IPS-20b (cell line): ENCODE data around the gene TCF12.

Source experiments
- H3K27ac ChIP-seq: one replicate; pipeline ENCODE4 v1.5.1; 2013; ENCODE audit warnings: low read length
- H3K27me3 ChIP-seq: 2 replicates; pipeline ENCODE4 v1.6.1; 2013; ENCODE audit warnings: mild to moderate bottlenecking, low read length, inconsistent platforms; ENCODE audit not compliant: insufficient read depth
- H3K36me3 ChIP-seq: 2 replicates; pipeline ENCODE4 v1.6.1; 2013; ENCODE audit warnings: low read depth, mild to moderate bottlenecking, inconsistent platforms, low read length, moderate library complexity; ENCODE audit not compliant: insufficient read depth
- H3K4me1 ChIP-seq: 2 replicates; pipeline ENCODE4 v1.6.1; 2013; ENCODE audit warnings: mild to moderate bottlenecking, control low read depth, inconsistent platforms, low read length, moderate library complexity; ENCODE audit not compliant: insufficient read depth
- H3K4me3 ChIP-seq: 2 replicates; pipeline ENCODE4 v1.5.1; 2013; ENCODE audit warnings: mild to moderate bottlenecking, low read length, inconsistent platforms
- H3K9ac ChIP-seq: 2 replicates; pipeline ENCODE4 v1.6.1; 2013; ENCODE audit warnings: low read depth, mild to moderate bottlenecking, inconsistent platforms, low read length, moderate library complexity
- H3K9me3 ChIP-seq: 2 replicates; pipeline ENCODE4 v1.6.1; 2013; ENCODE audit warnings: mild to moderate bottlenecking, low read depth, low read length, inconsistent platforms; ENCODE audit not compliant: insufficient read depth

The TCF12 gene

GRCh38 chr15:57134071-57134605, 215.7 kb downstream of the TCF12 start:
- Histone ChIP-seq H3K9me3 (no peaks in the 10 kb centered on the region), H3K27ac (no peak overlapping the region), H3K9ac (no peak overlapping the region), H3K4me1 (peaks cover 43% of the 10 kb centered on the region), H3K4me3 (no peak overlapping the region), H3K36me3 (no peaks in the 10 kb centered on the region), H3K27me3 (no peaks in the 10 kb centered on the region)

DNA sequence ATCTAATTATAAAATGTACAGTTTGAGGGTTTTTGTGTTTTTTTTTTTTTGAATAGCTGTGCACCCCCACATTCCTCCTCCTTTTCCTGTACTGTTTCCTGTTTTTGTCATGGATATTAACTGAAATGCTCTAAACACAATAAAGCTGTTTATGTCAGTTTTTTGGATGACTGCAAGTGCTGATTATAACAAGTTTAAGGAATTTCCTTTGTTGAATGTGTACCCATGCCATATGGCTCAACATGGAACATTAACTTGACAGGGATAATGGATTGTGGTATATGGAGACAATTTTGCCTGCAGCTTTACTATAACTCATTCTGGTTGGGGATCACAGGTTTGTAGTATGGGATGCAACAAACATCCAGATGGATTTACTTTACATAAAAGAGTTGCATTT, 216.4 kb downstream of the TCF12 start:
- Histone ChIP-seq H3K4me1 (peaks cover 37% of the 10 kb centered on the region), H3K36me3 (no peaks in the 10 kb centered on the region), H3K27ac (peak overlapping the region; percentile 34), H3K27me3 (no peaks in the 10 kb centered on the region), H3K9ac (peak overlapping the region; percentile 38), H3K9me3 (no peaks in the 10 kb centered on the region), H3K4me3 (peak overlapping the region; percentile 29; the same call in 1 of the 2 replicates)

DNA sequence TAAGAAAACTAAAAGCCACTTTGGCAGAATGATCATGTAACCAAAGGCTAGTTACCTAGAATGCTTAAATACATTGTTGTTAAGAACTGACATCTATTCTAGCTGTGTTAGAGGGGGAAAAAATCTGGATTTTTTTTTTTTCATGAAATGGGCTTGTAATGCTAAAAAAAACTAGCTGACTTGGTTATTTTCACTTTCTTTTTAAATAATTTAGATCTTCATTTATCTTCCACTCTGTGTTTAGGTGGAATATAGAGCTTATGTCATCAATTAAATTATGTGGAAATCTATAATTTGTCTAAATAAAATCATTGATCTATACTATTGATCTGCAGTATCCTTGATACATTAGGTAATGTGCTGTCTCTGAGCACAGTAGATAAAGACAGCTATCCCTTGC, 217.4 kb downstream of the TCF12 start:
- Histone ChIP-seq H3K4me1 (peaks cover 31% of the 10 kb centered on the region), H3K9ac (no peak overlapping the region), H3K36me3 (no peaks in the 10 kb centered on the region), H3K27me3 (no peaks in the 10 kb centered on the region), H3K4me3 (no peak overlapping the region), H3K27ac (no peak overlapping the region), H3K9me3 (no peaks in the 10 kb centered on the region)

DNA sequence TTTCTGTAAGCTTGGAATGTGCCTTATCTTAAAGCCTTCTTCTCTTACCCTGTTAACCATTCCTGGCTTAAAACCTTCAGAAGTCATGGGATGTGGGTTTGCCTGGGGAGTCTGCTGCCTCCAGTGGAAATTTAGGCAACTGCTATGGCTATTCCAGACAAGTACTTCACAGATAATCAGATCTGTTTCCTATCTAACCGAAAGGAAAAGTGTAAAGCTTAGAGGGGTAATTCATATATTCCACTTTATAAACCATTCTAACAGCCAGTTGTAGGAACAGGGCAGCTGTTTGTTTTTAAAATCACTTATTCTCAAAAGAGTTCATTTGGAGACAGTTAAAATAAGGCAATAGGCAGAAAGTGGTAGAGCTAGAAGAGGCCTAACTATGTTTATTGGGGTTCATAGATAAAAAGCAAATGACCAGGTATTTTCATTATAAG, 219.9 kb downstream of the TCF12 start:
- no peaks in the 10 kb centered on the region for H3K27me3 ChIP-seq
- H3K9ac ChIP-seq, result no peak overlapping the region
- H3K9me3 ChIP-seq, result no peaks in the 10 kb centered on the region
- H3K36me3 ChIP-seq, result no peaks in the 10 kb centered on the region
- H3K4me3 ChIP-seq, result no peak overlapping the region
- no peak overlapping the region for H3K27ac ChIP-seq
- H3K4me1 ChIP-seq, result peaks cover 23% of the 10 kb centered on the region

DNA sequence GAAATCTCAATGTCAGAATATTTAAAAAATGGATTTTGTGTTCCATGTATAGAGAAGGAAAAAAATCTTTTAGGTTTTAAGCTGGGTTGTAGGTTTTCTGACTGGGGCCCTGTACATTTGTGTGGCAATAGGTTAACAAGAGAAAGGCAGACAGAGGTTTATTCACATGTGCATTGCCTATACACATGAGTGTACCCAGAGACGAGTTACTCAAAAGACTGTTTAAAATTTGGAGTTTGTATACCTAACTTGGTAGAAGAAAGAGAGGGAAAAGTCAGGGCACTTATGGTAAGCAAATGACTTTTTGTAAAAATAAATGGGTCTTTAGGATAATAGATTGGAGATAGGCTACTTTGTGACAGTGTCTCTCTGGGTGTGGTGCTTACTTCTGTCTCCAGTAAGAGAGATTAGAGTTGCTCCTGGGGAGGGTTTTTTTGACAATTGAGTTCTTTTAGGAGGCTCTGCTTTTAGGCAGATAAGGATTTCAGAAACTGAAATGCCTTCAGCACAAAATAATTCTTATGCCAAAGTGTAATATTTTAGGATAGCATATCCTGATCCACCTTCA, 225.2 kb downstream of the TCF12 start:
- Histone ChIP-seq H3K36me3 (no peaks in the 10 kb centered on the region), H3K4me1 (peaks cover 7% of the 10 kb centered on the region; the same call in 1 of the 2 replicates), H3K27me3 (no peaks in the 10 kb centered on the region), H3K9me3 (no peaks in the 10 kb centered on the region), H3K4me3 (no peak overlapping the region), H3K9ac (no peak overlapping the region), H3K27ac (no peak overlapping the region)

DNA sequence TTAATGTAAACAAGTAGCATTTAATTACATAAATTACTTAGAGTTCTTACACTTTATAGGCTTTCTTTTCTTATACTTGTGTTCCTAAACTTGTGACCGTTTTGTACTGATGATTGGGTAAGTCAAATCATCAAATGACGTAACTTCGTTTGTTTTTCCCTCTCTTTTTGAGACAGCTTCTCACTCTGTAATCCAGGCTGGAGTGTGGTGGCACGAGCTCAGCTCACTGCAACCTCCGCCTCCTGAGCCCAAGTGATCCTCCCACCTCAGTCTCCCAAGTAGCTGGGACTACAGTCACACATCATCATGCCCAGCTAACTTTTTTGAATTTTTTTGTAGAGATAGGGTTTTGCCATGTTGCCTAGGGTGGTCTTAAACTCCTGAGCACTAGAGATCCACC, 226.0 kb downstream of the TCF12 start:
- H3K27me3 ChIP-seq, result no peaks in the 10 kb centered on the region
- no peaks in the 10 kb centered on the region for H3K9me3 ChIP-seq
- H3K4me3 ChIP-seq, result no peak overlapping the region
- H3K9ac ChIP-seq, result no peak overlapping the region
- peaks cover 7% of the 10 kb centered on the region; the same call in 1 of the 2 replicates for H3K4me1 ChIP-seq
- H3K27ac ChIP-seq, result no peak overlapping the region
- H3K36me3 ChIP-seq, result no peaks in the 10 kb centered on the region

DNA sequence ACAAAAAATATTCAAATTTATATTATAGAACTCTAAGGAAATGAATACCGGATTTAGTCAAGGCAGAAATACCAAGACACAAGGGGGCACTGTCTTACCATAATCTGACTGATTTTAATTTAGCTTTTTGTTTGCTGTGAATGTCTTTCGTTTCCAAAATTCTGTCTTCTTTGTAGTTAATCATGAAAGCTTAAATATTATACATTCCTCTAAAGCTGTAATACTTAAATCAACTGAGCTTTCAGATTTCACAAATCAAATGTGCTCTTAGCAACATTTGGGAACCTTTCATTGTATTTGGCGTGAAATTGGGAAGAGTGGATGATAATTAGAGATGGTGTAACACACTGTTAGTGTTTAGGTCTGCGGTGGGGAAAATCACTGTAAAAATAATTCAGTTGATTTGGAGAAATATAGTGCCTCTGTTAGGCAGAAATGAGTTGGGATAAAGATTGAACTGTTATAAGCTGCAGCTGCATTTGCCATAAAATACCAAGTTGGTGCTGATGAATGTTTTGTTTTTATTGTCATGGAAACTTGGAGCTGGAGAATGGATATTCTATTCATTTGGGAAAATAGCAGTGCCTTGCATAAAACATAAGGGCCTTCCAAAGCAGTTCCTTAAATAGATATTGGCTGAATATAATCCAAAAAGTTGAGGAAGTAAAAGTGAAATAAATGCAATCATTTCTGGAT, 228.2 kb downstream of the TCF12 start:
- Histone ChIP-seq H3K9ac (peak overlapping the region; percentile 43; the same call in 1 of the 2 replicates), H3K27me3 (no peaks in the 10 kb centered on the region), H3K4me3 (peak overlapping the region; percentile 4), H3K9me3 (peaks cover 6% of the 10 kb centered on the region), H3K36me3 (peaks cover under 1% of the 10 kb centered on the region; the same call in 1 of the 2 replicates), H3K27ac (peak overlapping the region; percentile 40), H3K4me1 (peaks cover 7% of the 10 kb centered on the region; the same call in 1 of the 2 replicates)

- Histone ChIP-seq H3K9me3 (peaks cover 14% of the 10 kb centered on the region), H3K27ac (no peak overlapping the region), H3K36me3 (peaks cover 10% of the 10 kb centered on the region; the same call in 1 of the 2 replicates), H3K9ac (no peak overlapping the region), H3K27me3 (no peaks in the 10 kb centered on the region), H3K4me3 (no peak overlapping the region), H3K4me1 (peaks cover 7% of the 10 kb centered on the region; the same call in 1 of the 2 replicates)
Observed at GRCh38 chr15:57147621-57148020, 229.2 kb downstream of the TCF12 start.

DNA sequence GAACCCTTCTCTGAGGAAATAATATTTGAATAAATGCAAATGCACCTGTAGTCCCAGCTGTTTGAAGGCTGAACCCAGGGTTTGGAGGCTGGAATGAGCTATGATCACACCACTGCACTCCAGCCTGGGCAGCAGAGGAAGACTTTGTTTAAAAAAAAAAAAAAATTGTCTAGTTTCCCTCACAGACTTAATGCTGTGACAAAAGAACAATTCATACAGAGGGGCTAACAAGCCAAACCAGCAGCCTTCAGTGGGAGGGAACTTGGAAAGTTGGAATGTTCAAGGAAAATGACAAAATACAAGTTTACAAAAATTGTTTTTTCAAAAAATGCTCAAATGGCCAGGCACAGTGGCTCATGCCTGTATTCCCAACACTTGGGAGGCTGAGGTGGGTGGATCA, 229.8 kb downstream of the TCF12 start:
- H3K36me3 ChIP-seq, result peaks cover 15% of the 10 kb centered on the region; the same call in 1 of the 2 replicates
- H3K4me3 ChIP-seq, result no peak overlapping the region
- H3K9me3 ChIP-seq, result peaks cover 14% of the 10 kb centered on the region
- H3K27ac ChIP-seq, result no peak overlapping the region
- H3K9ac ChIP-seq, result no peak overlapping the region
- peaks cover 7% of the 10 kb centered on the region; the same call in 1 of the 2 replicates for H3K4me1 ChIP-seq
- H3K27me3 ChIP-seq, result no peaks in the 10 kb centered on the region

DNA sequence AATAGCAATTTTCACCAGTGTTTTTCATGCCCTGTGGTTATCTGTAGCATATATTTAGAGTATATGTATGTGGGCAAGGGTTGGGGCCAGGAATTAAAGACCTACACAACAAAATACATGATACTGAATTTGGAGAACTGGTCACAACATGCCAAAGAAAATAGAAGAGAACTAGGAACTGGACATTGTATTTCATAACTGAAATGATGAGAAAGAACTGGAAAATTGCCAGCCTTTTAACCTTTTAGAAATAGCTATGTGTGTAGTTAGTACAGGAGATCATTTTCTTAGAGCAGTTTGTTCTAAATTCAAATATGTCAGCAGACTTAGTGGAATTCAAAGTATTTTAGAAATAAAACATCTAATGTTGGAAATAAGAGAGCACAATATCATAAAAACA, 230.8 kb downstream of the TCF12 start:
- Histone ChIP-seq H3K9ac (no peak overlapping the region), H3K9me3 (peaks cover 14% of the 10 kb centered on the region), H3K27me3 (no peaks in the 10 kb centered on the region), H3K4me3 (no peak overlapping the region), H3K4me1 (peaks cover 7% of the 10 kb centered on the region; the same call in 1 of the 2 replicates), H3K27ac (no peak overlapping the region), H3K36me3 (peaks cover 15% of the 10 kb centered on the region; the same call in 1 of the 2 replicates)

DNA sequence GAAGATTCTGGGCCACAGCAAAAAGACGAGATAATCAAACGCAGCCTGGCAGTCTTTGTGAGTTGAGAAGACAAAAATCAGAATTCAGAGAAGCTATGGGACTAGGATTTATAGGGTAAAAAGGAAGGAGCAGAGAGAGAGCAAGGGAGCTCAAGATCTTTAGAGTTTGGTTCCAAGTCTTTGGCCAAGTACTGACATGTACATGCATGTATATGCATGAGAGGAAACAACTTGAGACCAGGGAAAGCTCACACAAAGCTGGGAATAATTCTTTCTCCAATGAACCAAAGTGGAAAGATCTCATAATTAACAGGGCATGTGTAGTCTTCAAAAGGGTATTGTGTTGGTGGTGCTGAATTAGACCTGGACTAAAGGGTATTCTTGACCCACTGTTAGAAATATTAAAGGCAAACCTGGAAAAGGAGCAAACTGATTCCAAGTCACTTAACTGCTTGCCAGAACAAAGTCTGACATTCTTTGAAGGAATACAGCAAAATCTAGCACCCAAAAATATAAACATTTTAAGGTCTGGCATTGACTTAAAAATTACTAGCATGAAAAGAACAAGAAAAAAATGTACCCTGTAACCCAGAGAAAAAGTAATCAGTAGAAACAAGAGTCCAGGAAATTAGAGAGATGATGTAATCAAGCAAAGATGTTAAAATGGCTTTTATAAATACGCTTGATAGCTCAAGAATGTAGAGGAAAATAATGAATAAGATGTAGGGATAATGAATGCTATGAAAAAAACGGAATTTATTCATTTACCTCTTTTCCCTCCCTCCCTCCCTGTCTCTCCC, 231.8 kb downstream of the TCF12 start:
- no peak overlapping the region for H3K27ac ChIP-seq
- H3K4me1 ChIP-seq, result peaks cover 7% of the 10 kb centered on the region; the same call in 1 of the 2 replicates
- peaks cover 15% of the 10 kb centered on the region; the same call in 1 of the 2 replicates for H3K36me3 ChIP-seq
- no peak overlapping the region for H3K9ac ChIP-seq
- no peak overlapping the region for H3K4me3 ChIP-seq
- no peaks in the 10 kb centered on the region for H3K27me3 ChIP-seq
- peaks cover 14% of the 10 kb centered on the region for H3K9me3 ChIP-seq
